Stimulated activated CD4-positive, alpha-beta T cell treated with anti-CD3 and anti-CD28 coated beads, Interleukin-1b, Interleukin-23, amount 100 ng/mL, for 48 hours (primary cell): ENCODE data around the gene C1QTNF12.

Experiments
- DNase-seq: peaks from one replicate; pipeline ENCODE4 v3.0.0-alpha.2; 2020

Gene C1QTNF12

DNA sequence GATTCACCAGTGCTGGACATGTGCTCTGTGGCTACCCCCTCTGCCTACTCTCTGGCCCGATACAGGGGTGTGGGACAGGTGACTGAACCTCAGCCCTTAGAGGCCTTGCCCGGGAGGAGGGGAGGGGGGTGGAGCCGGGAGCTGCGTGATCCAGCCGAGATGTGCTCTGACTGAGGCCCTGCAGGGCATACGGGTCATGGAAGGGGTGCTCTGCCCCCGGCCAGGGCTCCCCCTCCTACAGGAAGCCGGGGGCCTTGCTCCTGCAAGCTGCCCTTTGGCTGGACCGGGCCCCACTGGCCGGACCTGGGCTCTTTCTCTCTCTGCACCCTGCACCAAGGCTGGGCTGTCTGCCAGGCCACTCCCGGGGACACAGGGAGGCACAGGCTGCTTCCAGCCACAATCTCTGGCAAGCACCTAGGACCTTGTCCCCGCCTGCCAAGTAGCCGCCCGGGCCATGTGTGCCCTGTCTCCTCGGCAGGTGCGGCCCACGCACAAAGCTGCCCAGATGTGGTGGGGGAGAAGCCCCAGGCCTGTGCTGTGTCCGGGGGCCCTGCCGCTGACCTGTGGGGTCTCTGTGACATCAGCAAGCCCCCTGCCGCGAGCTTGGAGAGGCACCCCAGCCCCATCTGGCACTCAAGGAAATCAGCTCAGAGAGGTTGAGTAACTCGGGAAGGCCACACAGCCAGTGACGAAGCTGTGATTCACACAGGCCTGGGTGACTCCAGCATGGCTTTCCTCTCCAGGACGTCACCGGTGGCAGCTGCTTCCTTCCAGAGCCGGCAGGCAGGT, 35.2 kb upstream of the C1QTNF12 start:
- DNase-seq = peak; percentile 57

DNA sequence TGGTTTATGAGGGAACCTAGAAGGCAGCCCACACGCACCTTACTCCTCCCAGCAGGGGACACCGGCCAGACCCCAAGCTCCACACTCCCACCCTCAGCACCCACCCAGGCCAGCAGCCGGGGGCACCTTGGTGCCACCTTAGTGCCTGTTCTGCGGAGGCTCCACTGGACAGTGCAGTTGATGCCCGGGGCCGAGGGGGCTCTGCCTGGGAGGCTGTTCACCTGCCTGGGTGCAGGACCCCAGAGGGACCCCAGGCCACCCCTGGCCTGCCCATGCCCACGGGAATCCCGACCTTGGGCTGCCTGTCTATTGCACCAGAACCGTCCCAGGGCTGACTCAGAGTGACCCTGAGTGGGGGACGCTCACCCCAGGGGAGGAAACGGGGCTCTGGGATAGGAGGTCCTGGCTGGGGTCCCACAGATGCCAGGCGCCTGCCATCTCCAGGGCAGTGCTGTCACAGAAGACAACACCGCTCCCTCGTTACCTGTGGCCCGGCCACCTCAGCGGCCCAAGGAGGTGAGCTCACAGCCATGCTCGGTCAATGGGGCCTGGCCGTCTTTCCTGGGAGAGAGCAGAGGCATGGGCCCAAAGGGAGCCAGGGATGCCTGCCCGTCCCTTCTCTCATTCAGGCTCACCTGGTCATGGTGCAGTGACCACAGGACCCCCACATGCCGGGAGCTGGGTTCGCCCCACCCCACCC, 34.4 kb upstream of the C1QTNF12 start:
- no peak for DNase-seq

DNA sequence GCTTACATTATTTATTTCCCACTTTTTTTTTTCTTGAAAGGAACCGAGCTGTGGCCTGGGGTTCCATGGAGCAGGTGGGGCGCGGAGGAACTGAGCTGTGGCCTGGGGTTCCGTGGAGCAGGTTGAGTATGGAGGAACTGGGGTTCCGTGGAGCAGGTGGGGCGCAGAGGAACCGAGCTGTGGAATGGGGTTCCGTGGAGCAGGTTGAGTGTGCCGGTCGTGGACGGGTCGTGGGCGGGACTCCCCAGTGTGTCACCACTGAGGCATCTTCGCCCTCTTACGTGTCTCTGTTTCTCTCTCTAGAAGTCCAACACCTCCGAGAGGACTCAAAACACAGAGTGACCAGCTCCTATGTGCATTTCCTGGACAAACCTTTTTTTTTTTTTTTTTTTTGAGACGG, 32.5 kb upstream of the C1QTNF12 start:
- DNase-seq = no peak

DNA sequence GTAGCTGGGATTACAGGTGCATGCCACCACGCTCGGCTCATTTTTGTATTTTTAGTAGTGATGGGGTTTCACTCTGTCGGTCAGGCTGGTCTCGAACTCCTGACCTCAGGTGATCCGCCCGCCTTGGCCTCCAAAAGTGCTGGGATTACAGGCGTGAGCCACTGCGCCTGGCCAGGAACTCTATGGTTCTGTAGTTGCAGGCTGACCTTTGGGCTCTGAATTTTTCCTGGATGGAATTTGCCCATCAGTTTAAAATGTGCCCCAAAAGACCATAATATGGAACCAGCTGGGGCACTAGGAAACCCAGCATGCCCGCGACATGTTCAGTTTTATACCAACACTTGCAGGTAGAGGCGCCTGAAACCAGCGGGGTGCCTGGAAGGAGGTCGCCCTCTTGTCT, 32.1 kb upstream of the C1QTNF12 start:
- DNase-seq = no peak

DNA sequence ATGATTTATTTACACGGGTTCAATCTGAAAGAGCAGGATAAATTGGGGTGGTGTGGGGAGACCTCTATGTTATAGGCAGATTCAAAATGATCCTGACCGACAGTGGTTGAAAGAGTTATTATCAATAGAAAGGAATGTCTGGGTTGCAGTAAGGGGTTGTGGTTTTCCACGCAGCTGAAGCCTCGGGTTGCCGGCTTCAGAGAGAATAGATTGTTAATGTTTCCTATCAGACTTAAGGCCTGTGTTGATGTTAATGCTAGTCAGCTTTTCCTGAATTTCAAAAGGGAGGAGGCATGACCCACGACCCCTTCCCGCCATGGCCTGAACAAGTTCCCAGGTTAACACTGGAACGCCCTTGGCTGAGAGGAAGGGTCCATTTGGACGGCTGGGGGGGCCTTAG, 29.3 kb upstream of the C1QTNF12 start:
- DNase-seq = no peak

DNA sequence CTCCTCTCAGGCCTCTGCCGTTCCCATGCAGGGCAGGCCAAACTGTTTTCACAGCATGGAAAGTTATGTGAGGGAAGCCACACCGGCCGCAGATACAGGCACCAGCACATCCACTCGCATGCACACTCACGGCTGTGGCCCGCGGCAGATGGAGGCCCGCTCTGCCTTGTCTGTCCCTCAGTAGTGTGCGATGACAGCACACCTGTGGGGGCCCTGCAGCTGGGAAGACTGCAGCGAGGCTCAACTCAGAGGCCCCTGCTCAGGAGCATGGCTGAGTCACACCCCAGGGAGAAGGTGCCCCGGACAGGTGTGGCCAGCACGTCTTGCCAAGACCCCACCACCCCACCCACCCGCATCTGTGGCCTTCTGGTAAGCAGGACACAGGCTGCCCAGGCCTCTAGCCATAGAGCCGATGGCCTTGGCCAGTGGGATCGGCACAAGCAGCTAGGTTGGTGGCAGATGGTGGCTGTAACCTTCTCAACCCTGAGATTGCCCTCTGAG, 28.5 kb upstream of the C1QTNF12 start:
- DNase-seq = no peak

DNA sequence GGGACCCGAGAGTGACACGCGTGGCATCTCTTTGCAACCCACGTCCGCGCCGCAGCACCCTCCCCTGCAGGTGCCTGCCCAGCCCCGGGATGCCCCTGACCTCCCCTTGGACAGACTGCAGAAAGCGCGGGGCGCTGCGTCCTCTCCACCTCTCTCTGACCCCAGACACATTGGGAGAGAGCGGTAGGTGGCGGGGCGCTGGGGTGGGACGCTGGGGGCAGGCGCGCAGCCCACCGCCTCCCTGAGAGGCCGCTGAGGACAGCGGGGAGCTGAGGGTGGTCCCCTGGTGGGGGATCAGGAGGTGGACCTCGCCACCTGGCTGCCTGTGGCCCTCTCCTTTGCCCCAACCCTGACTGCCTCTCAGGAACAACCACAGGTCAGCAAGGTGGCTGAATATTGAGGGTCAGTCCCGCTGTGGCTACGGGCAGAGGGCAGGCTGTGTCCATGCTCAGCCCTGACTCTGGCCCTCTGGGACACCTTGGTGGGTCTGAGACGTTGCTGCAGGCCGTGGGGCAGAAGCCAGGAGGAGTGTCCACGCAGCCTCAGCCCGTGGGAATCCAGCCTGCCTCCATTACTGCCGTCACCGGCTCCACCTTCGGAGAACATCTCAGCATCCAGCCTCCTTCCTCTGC, 27.9 kb upstream of the C1QTNF12 start:
- DNase-seq = no peak

DNA sequence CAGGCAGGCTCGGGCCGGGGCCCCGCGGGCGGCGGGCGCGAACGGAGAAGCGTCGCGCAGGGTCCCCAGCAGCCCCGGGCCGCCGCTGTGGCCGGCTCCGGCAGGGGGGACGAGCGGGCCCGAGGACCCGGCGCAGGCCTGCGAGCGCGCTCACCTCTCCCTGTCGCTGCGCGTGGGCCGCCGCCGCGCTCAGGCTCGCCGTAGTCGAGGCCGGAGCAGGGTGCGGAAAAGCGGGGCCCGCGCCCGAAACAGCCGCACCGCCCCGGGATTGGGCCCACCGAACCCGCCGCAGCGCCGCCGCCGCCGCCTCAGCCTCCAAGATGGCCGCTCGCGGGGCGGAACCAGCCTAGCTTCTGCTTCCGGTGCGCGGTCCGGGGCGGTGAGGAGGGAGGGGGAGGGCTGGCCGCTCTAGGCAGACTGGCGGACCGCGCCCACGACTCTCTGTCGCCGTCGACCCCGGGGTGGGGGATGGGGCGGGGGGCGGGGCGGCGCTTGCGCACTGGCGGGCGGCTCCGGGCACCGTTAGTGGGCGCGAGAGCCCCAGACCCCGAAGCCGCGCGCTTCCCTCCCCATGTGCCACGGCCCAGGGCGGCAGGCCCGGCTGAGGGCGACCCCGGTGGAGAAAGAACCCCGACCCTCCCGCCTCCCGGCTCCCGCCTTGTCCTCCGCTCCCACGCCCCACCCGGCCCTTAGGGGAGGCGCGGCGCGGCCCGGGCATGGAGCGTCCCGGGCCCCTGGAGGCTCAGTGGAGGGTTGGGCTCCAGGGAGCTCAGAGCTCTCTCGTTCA, 27.2 kb upstream of the C1QTNF12 start, which contains the start of gene UBE2J2:
TSS of gene UBE2J2 (minus strand) at position 343 of the 787 bp plus-strand sequence. CDS start 5,862 bp downstream, outside the sequence.
- DNase-seq = peak; percentile 95

DNA sequence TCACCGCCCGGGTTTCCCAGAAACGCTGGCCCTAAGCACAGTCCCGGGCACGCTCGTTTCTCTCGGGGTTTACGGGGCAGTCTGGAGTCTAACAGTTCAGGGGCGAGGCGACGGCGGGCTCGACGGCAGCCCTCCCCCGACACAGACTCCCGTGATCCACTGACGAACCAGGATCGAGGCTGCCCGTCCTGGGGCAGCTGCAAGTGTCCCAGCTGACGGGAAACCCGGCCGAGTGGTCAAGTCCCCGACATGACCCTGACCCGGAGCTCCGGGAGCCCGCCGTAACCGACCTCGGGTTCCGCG, 26.6 kb upstream of the C1QTNF12 start:
- DNase-seq = no peak

DNA sequence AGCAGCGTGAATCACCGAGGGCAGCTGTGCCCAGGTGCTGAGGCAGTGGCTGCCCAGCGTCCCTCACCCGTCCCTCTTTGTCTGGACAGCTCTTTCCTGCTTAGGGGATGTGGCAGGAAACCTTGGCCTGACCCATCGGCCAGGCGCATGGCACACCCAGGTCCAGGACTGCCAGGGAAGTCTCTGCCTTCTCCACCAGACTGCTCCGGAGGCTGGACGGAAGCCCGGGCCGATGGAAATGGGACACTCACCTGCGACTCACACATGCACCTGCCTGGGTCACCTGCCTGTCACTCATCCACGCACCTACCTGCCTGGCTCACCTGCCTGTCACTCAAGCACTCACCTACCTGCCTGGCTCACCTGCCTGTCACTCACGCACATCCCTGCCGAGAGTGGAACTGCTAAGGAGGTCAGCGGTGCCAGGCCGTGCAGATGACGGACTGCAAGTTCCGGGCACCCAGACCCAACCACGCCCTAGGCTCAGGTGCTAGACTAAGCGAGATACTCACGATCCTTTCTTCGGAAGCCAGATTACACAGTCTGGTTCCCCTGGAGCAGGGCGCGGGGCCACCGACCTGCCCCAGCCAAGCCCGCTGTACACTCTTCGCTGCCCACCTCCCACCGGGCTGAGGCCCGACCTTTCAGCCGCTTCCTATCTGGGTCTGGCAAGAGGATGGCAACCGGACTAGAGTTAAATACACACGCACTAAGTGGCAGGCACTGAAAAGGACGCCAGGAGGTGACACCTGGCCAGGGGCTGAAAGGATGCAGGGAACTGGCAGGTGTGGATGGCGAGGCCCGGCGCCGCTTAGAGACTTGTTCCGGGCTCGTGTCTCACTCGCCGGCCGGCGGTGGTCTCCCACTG, 26.1 kb upstream of the C1QTNF12 start:
- DNase-seq = no peak

DNA sequence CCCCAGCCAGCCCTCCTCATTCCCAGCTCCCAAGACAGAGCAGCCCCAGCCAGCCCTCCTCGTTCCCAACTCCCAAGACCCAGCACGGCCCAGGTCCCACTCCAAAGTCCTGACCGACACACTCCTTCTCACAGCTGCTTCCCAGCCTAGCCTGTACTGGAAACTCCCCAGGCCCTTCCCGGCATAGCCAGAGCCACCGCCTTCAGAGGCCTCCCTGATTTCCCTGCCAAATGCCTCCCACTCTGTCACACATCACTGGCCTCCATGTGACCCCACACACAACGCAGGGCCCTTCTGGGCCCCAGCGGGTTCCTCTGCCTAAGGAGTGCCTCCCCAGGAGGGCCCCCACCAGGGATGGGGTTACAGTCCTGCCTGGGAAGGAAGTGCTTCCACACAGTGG, 24.3 kb upstream of the C1QTNF12 start:
- no peak for DNase-seq

DNA sequence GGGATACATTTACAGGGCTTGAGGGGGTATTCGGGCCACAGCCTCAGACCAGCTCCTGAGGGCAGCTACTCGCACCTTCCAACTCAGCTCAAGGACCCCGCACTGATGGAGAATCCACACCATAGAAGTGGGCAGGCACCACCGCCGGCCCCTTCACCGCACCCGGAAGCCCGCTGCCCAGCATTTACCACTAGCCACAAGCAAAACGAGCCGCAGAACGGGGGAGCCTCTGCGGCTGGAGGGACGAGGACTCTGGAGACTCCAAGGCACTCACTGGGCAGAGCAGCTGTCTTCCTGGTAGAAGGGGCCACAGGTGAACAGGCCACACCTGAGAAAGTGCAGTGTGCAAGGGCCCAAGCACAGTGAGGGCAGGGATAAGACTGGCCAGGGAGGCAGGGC, 21.8 kb upstream of the C1QTNF12 start:
- no peak for DNase-seq

DNA sequence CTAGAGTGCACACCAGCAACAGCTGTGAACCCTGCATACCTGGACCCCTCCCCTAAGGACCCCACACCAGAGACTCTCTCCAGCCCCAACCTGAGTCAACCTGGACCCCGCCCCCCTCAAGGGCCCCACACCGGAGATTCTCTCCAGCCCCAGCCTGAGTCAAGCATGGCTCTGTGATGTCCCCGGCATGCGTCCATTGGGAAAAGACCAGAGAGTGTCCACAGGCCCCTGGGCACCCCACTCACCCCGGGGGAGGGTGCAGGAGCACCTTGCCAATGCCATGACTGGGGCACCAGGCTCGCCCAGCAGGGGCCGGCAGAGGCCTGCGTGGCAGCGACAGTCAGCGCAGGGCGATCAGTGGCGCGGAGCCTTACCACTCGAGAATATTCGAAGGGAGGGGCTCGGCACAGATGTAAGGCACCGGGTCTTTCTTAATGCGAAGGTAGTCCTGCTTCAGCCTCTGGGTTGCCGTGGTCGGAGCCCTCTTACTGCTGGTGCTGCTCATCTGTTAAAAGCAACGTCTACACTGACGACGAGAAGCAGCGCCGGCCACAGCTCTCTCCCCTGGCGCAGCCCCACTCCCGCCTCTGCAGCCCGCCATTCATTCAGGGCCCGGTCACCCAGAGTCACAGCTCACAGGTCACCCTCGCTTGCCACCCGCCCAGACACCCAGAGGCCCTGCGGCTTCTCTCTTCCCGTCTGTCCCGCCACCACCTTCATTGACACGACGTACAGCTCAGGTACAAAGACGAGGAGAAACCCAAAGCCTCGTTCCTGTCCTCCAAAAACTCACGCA, 21.2 kb upstream of the C1QTNF12 start:
- no peak for DNase-seq

DNA sequence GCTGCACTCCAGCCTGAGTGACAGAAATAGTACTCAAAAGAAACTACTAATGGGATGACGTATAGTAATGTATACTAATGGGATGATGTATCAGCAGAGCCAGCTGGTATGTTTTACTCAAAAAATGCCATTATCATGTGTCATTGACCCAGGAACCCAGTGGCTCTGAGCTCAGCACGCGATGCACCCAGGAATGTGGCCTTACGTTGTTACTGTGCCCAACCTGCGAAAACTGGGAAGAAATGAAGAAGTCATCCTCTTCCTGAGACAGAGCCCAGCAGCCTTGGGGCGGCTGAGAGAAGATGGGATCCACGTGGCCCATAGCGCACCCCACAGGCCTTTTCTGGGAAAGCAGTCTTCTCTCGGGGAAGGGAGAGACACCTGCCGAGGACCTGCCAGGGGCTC, 18.3 kb upstream of the C1QTNF12 start:
- DNase-seq = no peak

DNA sequence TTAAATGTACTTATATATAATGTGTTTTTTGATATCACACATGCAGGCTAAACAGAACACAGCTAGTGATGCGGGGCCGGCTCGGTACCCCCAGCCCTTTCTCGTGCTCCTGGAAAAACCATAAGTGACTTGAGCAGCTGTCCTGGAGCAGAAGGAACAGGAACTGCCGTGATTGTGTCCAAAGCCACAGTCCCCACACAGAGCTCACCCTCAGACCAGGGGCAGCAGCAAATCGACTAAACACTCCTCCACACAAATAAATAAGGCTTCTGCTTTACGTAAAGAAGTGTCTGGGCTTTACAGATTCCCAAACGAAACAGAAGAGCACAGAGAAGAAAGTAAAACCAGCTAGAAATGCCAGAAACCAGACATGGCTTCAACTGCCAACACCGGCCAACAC, 17.5 kb upstream of the C1QTNF12 start:
- no peak for DNase-seq

DNA sequence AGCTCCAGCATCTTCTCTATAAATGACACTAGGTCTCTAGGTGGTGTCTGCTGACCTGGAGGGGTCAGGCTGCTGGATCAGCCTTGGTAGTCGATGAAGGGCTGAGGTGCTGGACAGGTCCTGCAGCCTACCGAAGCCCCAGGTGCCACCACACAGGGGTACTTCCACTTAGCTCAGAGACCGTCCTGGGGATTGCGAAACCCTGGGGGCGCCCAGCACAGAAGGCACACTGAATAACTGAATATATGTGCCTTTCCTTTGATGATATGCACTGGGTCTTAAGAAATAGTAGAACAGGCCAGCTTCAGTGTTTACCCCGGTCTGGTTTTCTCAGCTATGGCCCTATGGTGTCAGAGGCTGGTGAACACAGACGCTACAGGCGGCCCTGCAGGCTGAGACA, 16.2 kb upstream of the C1QTNF12 start:
- no peak for DNase-seq

DNA sequence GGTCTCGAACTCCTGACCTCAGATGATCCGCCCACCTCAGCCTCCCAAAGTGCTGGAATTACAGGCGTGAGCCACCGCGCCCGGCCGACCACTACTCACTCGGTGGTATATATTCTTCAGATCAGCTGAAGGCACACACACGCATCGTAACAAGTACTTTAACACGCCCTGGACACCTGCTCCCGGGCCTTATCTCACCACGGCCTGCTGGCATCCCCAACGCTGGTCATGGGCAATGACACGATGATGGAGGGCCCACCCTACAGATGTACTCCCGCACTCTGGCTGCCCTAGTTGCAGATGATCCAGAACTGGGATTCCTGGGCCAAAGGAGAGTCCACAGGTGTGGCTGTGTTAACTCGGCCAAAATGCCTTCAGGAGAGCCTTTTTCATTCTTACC, 15.5 kb upstream of the C1QTNF12 start:
- DNase-seq = no peak

DNA sequence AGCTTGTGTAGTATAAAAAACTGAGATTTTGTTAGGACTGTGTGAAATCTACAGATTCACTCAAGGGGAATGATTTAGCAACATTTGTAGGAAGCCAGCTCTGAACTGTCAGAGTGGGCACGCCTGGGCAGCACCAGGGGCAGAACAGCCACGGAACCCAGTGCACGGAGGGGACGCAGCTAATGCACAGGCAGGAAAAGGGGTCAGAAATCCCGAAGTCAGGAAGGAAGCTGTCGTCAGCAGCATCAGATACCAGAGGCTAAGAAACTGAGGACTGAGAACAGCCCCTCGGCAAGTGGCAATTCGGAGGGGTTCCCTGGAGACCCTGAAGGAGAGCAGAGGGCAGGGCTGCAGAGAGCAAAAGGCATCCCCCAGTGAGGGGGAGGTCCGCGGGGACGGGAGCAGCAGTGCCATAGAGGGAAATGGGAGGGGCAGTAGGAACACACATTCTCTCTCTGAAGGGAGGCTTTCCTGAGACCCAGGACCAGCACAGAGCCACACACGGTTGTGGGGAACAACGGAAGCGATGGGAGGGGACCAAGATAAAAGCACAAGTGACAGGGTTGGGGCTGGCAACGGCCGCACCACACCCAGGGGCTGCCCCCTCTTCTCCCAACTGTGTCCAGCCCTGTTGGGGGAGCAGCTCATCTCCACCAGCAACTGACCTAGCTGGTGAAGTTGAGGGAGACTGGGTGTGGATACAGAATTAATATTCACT, 14.5 kb upstream of the C1QTNF12 start:
- no peak for DNase-seq

DNA sequence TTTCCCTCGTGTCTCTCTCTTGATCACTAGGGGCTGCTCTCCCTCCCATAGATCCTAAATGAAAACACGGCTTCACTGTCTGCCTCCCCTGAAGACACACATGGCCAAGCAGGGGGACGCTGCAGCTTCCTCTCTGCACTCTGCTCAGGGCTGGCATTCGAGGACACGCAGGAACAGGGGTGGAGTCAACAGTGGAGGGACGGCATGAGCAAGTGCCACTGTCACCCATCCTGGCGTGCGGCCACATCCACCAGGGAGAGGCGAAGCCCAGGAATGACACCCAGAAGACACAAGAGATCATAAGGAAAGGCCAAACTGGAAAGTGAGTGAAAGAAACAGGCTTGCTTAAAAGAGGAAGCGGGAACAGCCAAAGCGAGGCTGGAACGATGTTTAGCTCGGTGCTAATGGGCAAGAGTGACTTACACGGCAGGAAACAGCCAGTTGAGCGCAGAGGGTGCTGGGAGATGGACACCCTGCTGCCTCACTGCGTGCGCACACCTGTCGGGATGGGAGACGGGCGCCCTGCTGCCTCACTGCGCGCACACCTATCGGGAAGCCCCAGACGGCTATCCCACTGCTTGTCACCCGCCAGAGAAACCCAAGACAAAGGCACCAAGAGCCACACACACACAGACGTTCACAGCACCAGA, 13.6 kb upstream of the C1QTNF12 start:
- DNase-seq = no peak

DNA sequence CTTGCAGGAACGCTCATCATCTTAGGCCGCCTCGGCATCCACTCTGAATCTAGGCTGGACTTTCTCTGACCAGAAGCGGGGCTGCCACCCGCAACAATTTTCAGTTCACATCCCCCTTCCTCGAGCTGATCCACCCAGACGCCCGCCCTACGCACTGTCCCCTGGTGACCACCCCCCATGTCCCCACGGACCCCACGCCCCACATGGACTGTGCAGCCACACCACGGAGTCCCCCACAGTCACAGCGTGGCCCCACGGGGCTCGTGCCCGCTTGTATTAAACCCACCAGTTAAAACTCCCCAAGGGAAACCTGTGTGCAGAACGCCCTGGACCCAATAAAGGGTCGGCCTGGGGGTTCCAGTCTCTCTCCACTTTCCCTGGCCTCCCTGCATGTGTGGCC, 13.0 kb upstream of the C1QTNF12 start:
- no peak for DNase-seq
